Measurements from ENCODE around the gene TMEM44.

TMEM44 gene

DNA sequence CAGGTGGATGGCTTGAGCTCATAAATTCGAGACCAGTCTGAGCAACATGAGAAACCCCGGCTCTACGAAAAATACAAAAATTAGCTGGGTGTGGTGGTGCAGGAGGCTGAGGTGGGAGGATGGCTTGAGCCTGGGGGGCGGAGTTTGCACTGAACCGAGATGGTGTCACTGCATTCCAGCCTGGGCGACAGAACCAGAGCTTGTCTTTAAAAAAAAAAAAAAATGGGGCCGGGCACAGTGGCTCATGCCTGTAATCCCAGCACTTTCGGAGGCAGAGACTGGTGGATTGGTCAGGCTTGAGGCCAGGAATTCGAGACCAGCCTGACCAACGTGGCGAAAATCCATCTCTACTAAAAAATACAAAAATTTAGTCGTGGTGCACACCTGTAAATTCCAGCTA, 64.0 kb downstream of the TMEM44 start:
- Histone ChIP-seq H3K27me3 (ENCODE audit: insufficient read depth, low read length) (no peaks in the 10 kb centered on the region), H3K4me1 (ENCODE audit: insufficient read depth, low read length) (peaks cover 7% of the 10 kb centered on the region; the same call in 1 of the 2 replicates), H3K9me3 (ENCODE audit: insufficient read depth, low read depth, low read length) (no peaks in the 10 kb centered on the region), H3K36me3 (ENCODE audit: insufficient read depth, low read length) (no peaks in the 10 kb centered on the region), H3K9ac (ENCODE audit: low read depth, low read length) (no peak overlapping the region), H3K4me3 (ENCODE audit: low read length) (no peak overlapping the region), H3K27ac (ENCODE audit: low read depth, low read length) (no peak overlapping the region)
- 84% methylated on average over 12 of the region's 12 CpGs for WGBS

DNA sequence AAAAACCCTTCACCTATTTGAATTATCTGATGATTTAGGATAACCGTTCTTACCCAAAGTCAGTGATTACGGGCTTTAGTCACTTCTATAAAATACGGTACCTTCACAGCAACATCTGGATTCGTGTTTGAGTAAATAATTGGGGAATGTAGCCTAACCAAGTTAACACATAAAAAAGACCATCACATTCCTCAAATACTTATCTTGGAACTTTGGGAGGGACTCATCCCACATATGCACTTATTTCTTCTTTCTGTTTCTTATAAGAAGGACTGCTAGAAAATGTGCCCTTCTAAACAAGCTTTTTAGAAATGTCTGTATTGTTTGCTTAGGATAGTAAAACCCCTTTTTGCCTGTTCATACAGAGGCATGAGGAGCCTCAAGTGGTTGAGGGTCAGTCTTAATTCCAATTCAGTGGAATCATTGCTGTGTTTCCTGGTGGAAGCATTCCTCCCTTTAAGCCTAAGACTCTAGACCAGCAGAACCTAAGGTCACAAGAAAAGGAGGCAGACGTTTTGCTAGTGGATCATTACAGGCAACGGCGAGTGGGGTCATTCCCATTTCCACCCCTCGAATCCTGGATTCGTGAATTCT, 67.5 kb downstream of the TMEM44 start:
- Histone ChIP-seq H3K27ac (ENCODE audit: low read depth, low read length) (no peak overlapping the region), H3K4me3 (ENCODE audit: low read length) (no peak overlapping the region), H3K36me3 (ENCODE audit: insufficient read depth, low read length) (no peaks in the 10 kb centered on the region), H3K4me1 (ENCODE audit: insufficient read depth, low read length) (no peaks in the 10 kb centered on the region), H3K9me3 (ENCODE audit: insufficient read depth, low read depth, low read length) (no peaks in the 10 kb centered on the region), H3K9ac (ENCODE audit: low read depth, low read length) (no peak overlapping the region), H3K27me3 (ENCODE audit: insufficient read depth, low read length) (no peaks in the 10 kb centered on the region)
- 85% methylated on average over 8 of the region's 9 CpGs for WGBS

DNA sequence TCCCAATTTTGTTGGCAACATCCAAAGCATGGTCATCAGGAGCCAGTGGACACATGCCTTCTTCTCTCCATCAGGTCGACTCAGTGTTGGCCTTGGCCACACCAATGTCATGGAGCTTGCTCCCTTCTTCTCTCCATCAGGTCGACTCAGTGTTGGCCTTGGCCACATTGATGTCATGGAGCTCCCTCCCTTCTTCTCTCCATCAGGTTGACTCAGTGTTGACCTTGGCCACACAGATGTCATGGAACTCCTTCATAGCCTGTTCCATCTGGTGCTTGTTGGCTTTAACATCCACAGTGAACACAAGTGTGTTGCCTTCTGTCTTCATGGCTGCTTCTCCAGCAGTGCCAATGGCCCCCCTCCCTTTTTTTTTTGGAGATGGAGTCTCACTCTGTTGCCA, 70.2 kb downstream of the TMEM44 start:
- H3K4me3 ChIP-seq (ENCODE audit: low read length) = no peak overlapping the region
- H3K27ac ChIP-seq (ENCODE audit: low read depth, low read length) = no peak overlapping the region
- no peaks in the 10 kb centered on the region for H3K36me3 ChIP-seq (ENCODE audit: insufficient read depth, low read length)
- H3K27me3 ChIP-seq (ENCODE audit: insufficient read depth, low read length) = no peaks in the 10 kb centered on the region
- no peaks in the 10 kb centered on the region for H3K4me1 ChIP-seq (ENCODE audit: insufficient read depth, low read length)
- no peak overlapping the region for H3K9ac ChIP-seq (ENCODE audit: low read depth, low read length)
- no peaks in the 10 kb centered on the region for H3K9me3 ChIP-seq (ENCODE audit: insufficient read depth, low read depth, low read length)
- WGBS = 92% methylated on average over 2 of the region's 2 CpGs

DNA sequence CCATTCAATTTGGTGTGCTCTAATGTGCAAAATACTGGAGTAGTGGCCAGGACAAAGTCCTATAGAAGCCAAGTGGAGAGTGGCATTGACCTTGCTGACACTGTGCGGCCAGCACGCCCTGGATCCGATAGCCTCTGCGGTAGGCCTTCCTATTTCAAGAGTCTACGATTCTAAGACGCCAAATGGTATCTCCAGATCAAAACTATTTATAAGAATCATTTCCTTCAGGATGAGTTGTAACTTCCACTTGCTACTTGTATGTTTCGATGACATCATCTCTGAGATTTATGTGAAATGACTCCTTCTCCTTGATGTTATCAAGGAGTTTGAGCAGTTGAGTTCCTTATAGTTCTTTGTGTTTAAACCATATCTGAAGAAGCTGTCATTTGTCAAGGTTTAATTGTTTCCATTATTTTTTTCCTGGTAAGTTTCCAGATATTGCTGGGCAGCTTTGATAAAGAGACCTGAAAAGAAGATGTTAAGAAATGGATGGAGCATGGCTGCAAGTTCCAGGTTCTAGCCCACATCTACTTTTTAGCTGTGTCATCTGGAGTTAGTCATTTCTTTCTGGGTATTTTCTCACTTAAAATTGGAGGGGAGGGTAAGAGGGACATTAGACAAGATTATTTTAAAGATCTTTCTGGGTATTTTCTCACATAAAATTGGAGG, 71.8 kb downstream of the TMEM44 start:
- Histone ChIP-seq H3K4me3 (ENCODE audit: low read length) (no peak overlapping the region), H3K9ac (ENCODE audit: low read depth, low read length) (no peak overlapping the region), H3K36me3 (ENCODE audit: insufficient read depth, low read length) (no peaks in the 10 kb centered on the region), H3K27me3 (ENCODE audit: insufficient read depth, low read length) (no peaks in the 10 kb centered on the region), H3K9me3 (ENCODE audit: insufficient read depth, low read depth, low read length) (no peaks in the 10 kb centered on the region), H3K4me1 (ENCODE audit: insufficient read depth, low read length) (peaks cover 8% of the 10 kb centered on the region; the same call in 1 of the 2 replicates), H3K27ac (ENCODE audit: low read depth, low read length) (no peak overlapping the region)
- WGBS = 98% methylated on average over 7 of the region's 7 CpGs

DNA sequence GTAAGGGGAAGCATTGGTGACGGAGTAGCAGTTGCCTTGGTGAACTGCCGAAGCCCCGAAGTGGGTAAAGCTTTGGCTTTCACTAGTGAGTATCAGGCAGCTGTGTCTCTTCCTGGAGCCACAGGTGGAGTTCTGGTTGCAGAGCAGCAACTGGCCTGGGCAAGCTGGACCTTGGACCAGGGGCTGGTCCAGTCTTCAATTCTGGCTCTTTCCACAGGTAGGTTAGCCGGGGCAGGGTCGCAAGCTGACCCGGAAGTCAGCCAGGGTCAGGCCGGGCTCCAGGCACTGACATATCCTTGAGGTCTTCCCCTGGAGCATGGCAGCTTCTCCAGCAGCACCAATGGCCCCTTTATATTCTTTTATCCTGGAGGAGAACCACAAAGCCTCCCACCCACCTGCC, 73.2 kb downstream of the TMEM44 start:
- no peak overlapping the region for H3K4me3 ChIP-seq (ENCODE audit: low read length)
- H3K9ac ChIP-seq (ENCODE audit: low read depth, low read length) = no peak overlapping the region
- WGBS = 94% methylated on average over 7 of the region's 7 CpGs
- H3K9me3 ChIP-seq (ENCODE audit: insufficient read depth, low read depth, low read length) = no peaks in the 10 kb centered on the region
- H3K36me3 ChIP-seq (ENCODE audit: insufficient read depth, low read length) = no peaks in the 10 kb centered on the region
- no peaks in the 10 kb centered on the region for H3K27me3 ChIP-seq (ENCODE audit: insufficient read depth, low read length)
- H3K4me1 ChIP-seq (ENCODE audit: insufficient read depth, low read length) = peaks cover 19% of the 10 kb centered on the region; the same call in 1 of the 2 replicates
- H3K27ac ChIP-seq (ENCODE audit: low read depth, low read length) = no peak overlapping the region

DNA sequence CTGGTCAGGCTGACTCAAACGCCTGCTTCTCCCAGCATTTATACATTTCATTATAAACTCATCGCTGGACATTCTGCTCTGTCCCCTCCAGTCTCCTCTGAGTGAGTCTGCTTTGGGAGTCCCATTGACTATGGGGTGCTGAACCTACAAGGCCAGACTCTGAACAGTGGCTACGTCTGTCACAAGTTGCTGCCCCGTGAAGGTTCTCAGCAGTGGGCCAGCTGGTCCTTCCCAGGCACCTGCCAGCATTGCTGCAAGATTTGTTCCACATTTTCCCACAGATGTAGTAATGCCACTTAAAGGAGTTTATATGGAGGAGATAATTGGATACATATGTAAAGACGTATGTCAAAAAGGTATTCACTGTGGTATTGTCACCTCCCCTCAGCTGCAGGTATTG, 73.7 kb downstream of the TMEM44 start:
- Histone ChIP-seq H3K4me1 (ENCODE audit: insufficient read depth, low read length) (peaks cover 19% of the 10 kb centered on the region; the same call in 1 of the 2 replicates), H3K36me3 (ENCODE audit: insufficient read depth, low read length) (no peaks in the 10 kb centered on the region), H3K9me3 (ENCODE audit: insufficient read depth, low read depth, low read length) (no peaks in the 10 kb centered on the region), H3K27me3 (ENCODE audit: insufficient read depth, low read length) (no peaks in the 10 kb centered on the region), H3K27ac (ENCODE audit: low read depth, low read length) (no peak overlapping the region), H3K4me3 (ENCODE audit: low read length) (no peak overlapping the region), H3K9ac (ENCODE audit: low read depth, low read length) (no peak overlapping the region)
- WGBS = 95% methylated on average over 5 of the region's 5 CpGs

DNA sequence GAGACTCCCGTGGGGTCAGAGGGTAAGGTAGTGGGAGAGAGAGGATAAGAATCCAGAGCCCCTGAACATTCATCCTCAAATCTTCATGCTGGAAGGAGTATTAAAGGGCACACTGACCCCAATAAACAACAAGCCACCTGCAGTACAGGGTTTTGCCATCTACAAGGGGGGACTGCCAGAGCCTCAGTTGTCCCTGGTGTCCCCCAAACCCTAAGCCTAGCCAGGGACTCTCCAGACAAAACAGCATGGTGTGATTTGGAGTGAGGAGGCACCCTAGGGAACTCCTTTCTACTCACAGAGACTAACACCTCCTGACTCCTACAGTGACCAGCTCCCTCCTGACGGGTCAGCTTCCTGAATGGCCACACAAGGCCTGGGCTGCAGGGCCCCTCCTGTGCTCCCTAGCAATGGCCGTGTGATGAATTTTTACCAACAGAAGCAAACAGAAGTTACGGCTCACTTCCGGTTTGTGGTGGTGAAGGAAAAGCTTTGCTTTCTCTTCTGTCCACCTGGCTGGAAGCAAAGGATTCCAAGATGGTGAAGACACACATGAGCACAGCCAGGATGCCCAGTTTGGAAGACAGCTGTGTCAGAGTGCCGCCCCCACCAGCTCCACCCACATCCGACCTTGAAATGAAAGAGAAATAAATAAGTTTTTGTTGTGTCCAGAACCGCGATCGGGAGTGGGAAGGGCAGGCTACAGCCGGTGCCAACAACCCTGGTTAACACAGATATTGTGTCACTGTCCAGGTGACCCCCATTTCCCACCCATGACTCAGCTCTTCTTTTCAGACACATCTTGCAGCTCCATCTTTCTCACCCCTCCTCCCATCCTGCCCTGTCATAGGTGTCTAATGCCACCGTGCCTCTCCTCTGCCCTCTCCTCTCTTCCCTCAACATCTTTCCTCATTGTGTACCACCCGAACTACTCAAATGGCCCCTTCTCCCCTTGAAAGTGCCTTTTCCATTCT, 76.8 kb downstream of the TMEM44 start:
- Histone ChIP-seq H3K4me3 (ENCODE audit: low read length) (no peak overlapping the region), H3K9me3 (ENCODE audit: insufficient read depth, low read depth, low read length) (no peaks in the 10 kb centered on the region), H3K4me1 (ENCODE audit: insufficient read depth, low read length) (peaks cover 19% of the 10 kb centered on the region; the same call in 1 of the 2 replicates), H3K27me3 (ENCODE audit: insufficient read depth, low read length) (no peaks in the 10 kb centered on the region), H3K36me3 (ENCODE audit: insufficient read depth, low read length) (no peaks in the 10 kb centered on the region), H3K9ac (ENCODE audit: low read depth, low read length) (no peak overlapping the region), H3K27ac (ENCODE audit: low read depth, low read length) (no peak overlapping the region)
- WGBS = 87% methylated on average over 13 of the region's 13 CpGs

DNA sequence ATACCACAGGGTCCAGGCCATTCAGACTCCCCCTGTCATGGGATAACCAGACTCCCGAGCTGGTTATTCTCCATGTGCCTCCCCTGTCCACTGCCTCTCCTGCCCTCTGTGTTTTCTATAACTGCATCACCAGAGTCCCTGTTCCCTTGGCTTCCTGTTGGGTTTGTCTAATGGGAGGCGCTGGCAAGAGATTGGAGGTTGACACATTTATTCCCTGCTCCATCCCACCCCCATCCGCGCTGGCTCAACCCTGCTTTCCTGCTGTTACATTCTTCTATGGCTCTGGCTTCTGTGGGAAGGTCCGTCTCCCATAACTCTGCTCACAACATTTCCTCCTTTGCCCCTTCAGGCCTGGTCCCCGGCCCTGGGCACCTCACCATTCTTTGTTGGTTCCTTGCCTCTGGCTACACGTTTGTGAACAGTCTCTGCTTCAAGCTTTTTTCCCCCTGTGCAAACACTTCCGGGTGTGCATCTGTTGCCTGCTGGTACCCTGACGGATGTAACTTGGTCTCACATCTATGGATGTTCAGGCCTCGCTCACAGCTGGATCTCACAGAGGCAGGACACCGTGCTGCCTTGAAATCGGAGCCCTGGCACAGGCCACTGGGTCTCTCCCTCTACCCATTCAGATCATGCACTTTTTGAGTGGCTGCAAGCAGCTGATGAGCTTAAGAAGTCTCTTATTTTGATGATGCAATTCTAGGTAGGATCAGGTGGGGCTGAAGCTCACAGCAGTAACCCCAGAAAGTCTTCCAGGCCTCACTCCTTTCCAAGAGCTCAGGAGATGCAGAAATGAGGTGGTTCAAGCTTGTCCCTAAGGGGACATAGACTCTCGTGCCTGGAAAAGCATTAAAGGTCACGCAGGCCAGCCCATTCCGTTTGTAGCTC, 77.8 kb downstream of the TMEM44 start:
- WGBS = 84% methylated on average over 15 of the region's 15 CpGs
- H3K36me3 ChIP-seq (ENCODE audit: insufficient read depth, low read length) = no peaks in the 10 kb centered on the region
- no peak overlapping the region for H3K4me3 ChIP-seq (ENCODE audit: low read length)
- no peaks in the 10 kb centered on the region for H3K27me3 ChIP-seq (ENCODE audit: insufficient read depth, low read length)
- H3K9me3 ChIP-seq (ENCODE audit: insufficient read depth, low read depth, low read length) = no peaks in the 10 kb centered on the region
- peaks cover 19% of the 10 kb centered on the region; the same call in 1 of the 2 replicates for H3K4me1 ChIP-seq (ENCODE audit: insufficient read depth, low read length)
- H3K9ac ChIP-seq (ENCODE audit: low read depth, low read length) = no peak overlapping the region
- H3K27ac ChIP-seq (ENCODE audit: low read depth, low read length) = no peak overlapping the region

DNA sequence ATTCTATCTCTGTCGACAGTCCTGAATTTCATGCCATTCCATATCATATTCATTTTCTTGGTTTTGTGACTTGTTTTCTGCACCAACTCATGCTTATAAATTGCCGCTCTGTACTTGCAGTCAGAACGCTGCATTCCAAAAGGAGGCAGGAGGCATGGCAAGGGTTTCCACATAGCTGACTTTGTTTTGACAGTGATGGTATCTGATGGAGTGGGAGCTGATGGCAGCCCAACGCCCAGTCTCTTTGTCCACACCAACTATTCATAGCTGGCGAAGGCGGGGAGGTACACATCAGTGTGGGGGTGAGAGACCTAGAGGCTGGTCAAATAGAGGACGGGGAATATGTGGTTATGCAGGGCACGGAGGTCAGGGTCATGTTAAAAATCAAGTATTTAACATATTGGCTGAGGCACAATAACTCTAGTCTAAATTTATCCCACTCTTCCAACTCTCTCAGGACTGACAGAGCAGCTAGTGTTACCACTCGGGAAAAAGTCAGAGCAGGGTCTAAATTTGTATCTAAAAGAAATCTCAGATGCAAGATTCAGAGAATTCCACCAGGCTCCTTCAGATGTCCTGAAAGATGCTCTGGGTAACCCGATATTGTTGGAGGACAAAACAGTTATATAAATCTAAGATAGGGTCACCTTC, 78.6 kb downstream of the TMEM44 start:
- Histone ChIP-seq H3K27me3 (ENCODE audit: insufficient read depth, low read length) (no peaks in the 10 kb centered on the region), H3K9ac (ENCODE audit: low read depth, low read length) (no peak overlapping the region), H3K4me3 (ENCODE audit: low read length) (no peak overlapping the region), H3K4me1 (ENCODE audit: insufficient read depth, low read length) (peaks cover 19% of the 10 kb centered on the region; the same call in 1 of the 2 replicates), H3K36me3 (ENCODE audit: insufficient read depth, low read length) (no peaks in the 10 kb centered on the region), H3K27ac (ENCODE audit: low read depth, low read length) (no peak overlapping the region), H3K9me3 (ENCODE audit: insufficient read depth, low read depth, low read length) (no peaks in the 10 kb centered on the region)
- WGBS = 90% methylated on average over 9 of the region's 10 CpGs

DNA sequence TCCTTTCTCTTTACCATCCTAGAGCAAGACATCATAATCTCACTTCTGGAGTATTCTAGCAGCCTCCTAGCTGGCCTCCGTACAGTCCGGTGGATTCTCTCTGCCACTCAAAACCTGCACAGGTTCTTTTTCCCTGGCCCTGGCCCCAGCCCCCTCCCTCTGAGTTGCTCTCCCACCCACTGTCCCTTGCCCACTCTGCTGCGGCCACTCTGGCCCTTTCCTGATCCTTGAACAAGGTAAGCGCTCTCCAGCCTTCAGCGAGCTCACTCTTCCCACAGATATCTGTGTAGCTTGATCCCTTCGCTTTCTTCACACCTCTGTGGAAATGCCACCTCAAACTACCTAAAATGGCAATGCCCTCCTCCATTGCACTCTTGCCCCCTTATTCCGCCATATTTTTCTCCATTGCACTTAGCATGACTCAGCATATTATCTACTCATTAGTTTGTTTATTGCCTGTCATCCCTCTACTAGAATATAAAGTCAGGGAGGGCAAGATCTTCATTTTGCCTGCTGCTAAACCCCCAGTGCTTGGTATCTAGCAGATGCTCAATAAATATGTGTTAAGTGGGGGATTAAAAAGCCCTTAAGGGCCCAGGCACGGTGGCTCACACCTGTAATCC, 80.8 kb downstream of the TMEM44 start:
- H3K4me3 ChIP-seq (ENCODE audit: low read length) = no peak overlapping the region
- peaks cover 19% of the 10 kb centered on the region; the same call in 1 of the 2 replicates for H3K4me1 ChIP-seq (ENCODE audit: insufficient read depth, low read length)
- H3K9ac ChIP-seq (ENCODE audit: low read depth, low read length) = no peak overlapping the region
- H3K27me3 ChIP-seq (ENCODE audit: insufficient read depth, low read length) = no peaks in the 10 kb centered on the region
- H3K36me3 ChIP-seq (ENCODE audit: insufficient read depth, low read length) = no peaks in the 10 kb centered on the region
- no peak overlapping the region for H3K27ac ChIP-seq (ENCODE audit: low read depth, low read length)
- H3K9me3 ChIP-seq (ENCODE audit: insufficient read depth, low read depth, low read length) = no peaks in the 10 kb centered on the region
- 94% methylated on average over 8 of the region's 8 CpGs for WGBS
